IPS DF 4.7 (cell line): ENCODE measurements around the gene ARHGAP22.

ENCODE experiments used
- DNase-seq: peaks from one replicate; pipeline ENCODE4 v3.0.0-alpha.2; 2013; ENCODE audit warnings: low spot score; ENCODE audit errors: extremely low read depth

Gene ARHGAP22

GRCh38 chr10:48535416-48536155 is 69.3 kb downstream of the ARHGAP22 start:
- DNase-seq, result no peak

- no peak for DNase-seq
Observed at GRCh38 chr10:48533951-48534720, 70.7 kb downstream of the ARHGAP22 start.

- no peak for DNase-seq
Observed at GRCh38 chr10:48533540-48533939, 71.3 kb downstream of the ARHGAP22 start.

GRCh38 chr10:48531486-48531885 is 73.4 kb downstream of the ARHGAP22 start:
- no peak for DNase-seq

- DNase-seq, result no peak
Observed at GRCh38 chr10:48529331-48529730, 75.5 kb downstream of the ARHGAP22 start.

- DNase-seq, result no peak
Observed at GRCh38 chr10:48527756-48528155, 77.1 kb downstream of the ARHGAP22 start.

GRCh38 chr10:48526846-48527505 is 77.9 kb downstream of the ARHGAP22 start:
- DNase-seq, result no peak

DNA sequence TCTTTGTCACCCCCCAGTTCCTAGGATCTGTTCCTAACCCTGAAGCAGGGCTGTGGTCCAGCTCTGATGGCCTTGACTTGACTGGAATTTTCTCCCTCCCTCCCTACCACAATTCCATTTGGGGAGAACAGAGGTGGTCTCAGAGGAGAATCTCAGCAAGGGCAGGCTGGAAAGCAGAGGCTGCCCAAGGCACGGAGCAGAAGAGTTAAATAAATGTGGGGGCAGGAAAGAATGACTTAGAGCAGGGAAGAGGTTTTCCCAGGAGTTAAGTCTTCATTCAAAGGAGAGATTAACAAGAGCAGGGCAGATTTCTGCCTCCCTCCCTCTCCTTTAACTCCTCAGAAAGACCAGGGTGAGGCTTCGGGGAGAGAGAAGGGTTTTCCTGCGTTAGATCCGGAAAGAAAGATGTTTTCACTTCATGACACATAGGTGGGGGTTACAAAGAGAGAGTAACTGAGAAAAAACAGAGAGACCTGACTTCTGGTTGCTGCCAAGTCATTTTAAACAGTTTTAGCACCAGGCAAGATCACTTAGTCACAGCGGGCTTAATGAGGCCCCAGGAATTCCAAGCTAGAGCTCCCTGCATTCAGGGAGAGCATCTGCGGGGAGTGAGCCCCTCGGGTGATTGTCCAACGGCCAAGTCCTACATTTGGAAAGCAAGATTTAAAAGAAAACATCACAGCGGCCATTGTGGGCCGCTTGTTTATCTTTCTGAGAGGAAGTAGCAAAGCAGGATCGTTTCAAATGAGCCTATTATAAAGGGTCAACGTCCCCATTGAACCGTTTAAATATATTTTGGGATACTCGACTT is 78.7 kb downstream of the ARHGAP22 start:
- no peak for DNase-seq

DNA sequence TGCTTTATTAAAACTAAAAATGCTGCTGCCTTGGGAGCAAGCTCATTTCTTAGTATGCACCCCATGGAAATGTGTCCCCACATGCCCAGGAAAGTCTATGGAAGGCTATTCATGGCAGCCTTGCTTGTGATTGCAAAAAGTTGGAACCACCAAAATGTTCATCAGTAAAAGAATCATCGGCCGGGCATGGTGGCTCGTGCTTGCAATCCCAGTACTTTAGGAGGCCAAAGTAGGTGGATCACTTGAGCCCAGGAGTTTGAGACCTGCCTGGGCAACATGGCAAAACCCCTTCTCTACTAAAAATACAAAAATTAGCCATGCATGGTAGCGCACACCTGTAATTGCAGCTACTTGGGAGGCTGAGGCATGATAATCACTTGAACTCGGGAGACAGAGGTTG is 79.8 kb downstream of the ARHGAP22 start:
- DNase-seq, result no peak

- no peak for DNase-seq
Observed at GRCh38 chr10:48523820-48524758, 80.8 kb downstream of the ARHGAP22 start.

DNA sequence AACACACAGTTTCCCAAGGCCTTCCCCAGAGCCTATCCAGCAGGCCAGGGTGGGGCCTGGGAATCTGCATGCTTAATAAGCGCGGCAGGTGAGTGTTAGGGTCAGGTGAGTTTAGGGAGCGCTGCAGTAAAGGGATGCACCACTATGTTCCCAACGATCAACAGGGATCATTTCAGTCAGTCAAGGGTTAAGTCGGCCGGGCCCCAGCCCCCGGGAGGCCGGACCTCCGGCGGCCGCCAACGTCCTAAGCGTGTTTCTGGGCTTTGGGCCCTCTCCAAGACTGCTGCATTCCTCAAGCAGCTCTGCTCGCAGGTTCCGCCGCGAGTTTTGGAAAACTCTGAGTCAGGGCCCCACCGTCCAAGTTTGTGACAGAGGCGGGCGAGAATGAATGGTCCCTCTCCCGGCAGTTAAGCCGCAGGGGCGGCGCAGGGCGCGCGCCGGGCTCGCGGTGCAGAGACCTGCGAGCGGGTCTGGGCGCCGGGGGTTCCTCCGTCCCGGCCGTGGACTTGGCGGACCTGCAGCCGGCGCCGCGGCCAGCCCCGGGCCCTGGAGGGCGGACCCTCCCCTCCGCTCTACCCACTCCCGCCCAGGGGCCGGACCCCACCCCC is 81.6 kb downstream of the ARHGAP22 start:
- no peak for DNase-seq

DNA sequence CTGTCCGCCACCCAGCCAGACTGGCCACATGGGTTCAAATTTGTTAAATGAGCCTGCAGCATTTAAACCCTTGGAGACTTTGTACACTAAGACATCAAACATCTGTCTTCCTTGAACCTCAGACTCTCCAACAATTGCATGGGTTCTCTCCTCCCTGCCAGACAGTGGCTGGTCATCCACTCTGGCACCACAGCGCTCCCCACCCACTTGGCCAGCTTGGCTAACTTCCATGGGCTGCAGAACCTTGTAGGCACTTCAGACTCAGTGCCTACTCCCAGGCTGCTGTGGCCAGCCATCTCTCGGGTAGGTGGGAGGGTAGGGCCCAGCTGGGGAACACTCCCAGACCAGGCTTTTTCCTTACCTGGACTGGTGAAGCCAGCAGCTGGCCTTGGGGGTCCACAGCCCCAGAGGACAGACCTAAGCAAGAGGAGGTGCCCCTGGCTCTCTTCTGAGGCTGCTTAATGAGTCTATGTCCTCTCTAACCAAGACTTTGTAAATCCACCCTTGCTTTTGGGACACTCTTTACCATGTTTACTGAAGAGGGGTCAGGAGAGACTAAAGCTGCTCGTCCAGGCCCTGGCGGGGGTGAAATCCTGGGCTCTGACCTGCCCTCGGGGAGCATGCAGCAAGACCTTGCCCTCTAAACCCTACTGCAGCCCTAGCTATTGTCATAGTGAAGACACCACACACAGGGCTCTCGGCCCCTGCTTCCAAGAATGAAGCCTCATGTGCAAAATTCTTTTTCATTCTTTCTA is 82.7 kb downstream of the ARHGAP22 start:
- no peak for DNase-seq

DNA sequence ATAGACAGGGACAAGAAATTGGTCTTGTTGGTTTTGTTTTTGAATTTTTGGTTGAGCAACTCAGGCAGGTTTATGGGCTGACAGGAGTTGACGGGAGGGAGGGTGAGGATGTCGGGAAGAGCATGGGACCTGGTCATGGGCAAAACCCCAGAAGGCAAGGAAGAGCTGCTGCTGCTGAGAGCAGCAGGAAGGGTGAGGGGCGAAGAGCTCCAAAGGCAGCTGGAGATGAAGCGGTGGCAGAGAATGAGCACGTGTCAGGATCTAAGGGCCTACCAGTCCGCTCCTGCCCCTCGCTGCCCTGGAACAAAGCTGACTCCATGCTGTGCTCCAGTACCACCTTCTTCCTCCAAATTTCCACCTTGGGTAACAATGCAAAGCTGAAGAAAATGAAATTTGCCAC is 84.3 kb downstream of the ARHGAP22 start:
- DNase-seq, result no peak

DNA sequence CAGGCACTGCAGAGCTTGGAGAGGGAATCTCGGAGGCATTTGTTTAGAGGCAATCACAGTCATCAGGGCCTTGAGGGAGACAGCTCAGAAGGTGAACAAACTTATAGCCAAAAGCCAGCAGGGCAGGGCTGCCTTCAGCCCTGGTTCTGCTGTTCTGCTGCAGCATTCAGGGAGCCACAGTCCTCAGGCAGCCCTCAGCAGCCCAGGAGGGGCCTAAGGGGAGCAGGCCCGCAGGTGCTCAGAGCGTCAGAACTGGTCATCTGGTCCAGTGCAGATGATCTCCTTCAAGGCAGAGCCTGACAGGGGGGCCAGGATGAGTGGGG is 84.7 kb downstream of the ARHGAP22 start:
- no peak for DNase-seq

DNA sequence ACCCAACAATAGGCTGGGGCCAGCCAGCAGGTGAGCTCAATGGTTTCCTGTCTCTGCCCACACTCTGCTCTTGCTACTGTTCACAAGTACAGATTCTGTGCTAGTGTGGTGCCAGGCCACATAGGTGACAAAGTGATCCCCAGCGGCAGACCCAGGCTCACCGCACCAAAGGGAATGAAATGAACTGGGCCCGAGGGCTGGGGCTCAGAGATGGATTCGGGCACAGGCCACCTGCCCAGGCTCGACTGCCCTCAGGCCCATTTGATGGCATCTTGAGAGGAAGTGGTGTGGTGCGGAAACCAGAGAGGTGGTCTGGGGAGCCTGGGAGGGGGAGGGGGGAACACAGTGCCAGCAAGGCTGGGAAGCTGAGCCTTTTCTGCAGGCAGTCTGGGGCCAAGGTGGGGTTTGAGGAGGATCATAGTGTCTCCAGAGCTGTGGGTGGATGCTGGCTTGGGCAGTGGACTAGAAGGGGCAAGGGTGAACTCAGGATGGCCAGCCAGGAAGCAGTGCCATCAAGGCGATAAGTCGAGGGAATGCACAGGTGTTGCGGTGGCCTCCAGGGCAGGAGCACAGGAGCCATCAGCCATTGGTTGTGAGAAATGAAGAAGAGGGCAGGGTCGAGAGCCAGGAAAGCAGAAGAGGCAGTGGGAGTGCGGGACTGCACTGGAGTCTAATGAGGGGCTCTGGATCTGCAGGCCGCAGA is 85.2 kb downstream of the ARHGAP22 start:
- no peak for DNase-seq

- DNase-seq, result no peak
Observed at GRCh38 chr10:48518986-48519385, 85.9 kb downstream of the ARHGAP22 start.

DNA sequence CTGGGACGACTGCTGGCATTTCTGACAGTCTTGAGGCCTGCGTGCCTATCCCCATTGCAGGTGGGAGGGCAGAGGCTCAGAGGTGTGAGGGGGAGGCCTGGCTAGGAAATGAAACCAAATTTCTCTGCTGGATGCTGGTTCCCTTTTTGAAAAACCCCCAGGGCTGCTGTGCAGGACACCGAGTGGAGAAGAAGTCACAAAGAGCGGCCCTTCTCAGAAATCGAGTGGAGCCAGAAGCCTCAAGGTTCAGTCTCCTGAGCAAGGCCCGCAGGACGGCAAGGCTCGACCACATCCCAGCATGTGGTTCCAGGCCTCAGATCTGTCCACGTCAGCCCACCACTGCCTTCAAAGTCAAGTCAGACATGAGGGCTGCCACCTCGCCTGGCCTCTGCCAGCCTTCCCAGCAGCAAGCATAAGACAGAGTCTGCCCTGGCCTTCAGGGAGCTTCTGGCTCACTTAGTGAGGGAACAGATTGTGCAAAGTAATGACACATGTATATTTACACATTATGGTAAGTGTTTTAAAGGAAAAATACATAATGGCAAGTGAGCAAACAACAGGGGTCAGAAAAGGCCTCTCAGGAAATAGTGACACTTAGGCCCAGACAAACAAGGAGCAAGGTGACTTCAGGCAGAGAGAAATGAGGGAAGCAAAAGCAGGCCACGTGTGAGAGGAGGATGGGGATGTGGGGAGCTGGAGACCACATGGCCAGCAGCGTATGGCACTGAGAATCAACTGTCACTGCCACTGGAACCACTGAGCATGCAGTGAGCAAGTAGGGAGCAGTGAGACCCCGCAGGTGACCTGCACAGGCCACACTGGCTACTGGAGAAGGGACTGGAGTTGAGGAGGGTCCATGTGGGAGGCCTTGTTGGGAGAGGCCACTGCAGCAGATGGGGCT is 86.7 kb downstream of the ARHGAP22 start:
- no peak for DNase-seq

- DNase-seq, result no peak
Observed at GRCh38 chr10:48517482-48517881, 87.4 kb downstream of the ARHGAP22 start.
